Bronchial epithelial cell (primary cell): ENCODE measurements around the gene STRADB. TPM values are rescaled to one million over a fixed set of nuclear protein-coding genes. Genes with fewer than 3 reads are reported as not detected.

Experiments used
- DNase-seq: peaks from one replicate; pipeline ENCODE4 v3.0.0-alpha.2; 2010; ENCODE audit warnings: low read depth
- FAIRE-seq: peaks from 2 replicates; lab custom pipeline; 2011; peaks lifted over from hg19 to GRCh38; lab: Jason Lieb, UNC
- H3K27me3 ChIP-seq: 2 replicates; pipeline ENCODE4 v1.5.1; 2011; ENCODE audit warnings: low read length; ENCODE audit not compliant: control insufficient read depth, insufficient read depth
- H3K36me3 ChIP-seq: 2 replicates; pipeline ENCODE4 v1.5.1; 2011; ENCODE audit warnings: low read length; ENCODE audit not compliant: control insufficient read depth, insufficient read depth
- H3K4me3 ChIP-seq: 2 replicates; pipeline ENCODE4 v1.5.1; 2011; ENCODE audit warnings: mild to moderate bottlenecking, low read depth, low read length, control low read depth
- CTCF ChIP-seq: IDR thresholded peaks from 2 replicates; pipeline ENCODE4 v1.5.1; 2011; ENCODE audit warnings: mild to moderate bottlenecking, moderate library complexity, low read length, control low read depth, inconsistent platforms; ENCODE audit not compliant: insufficient read depth, severe bottlenecking
- total RNA-seq: library from RNA; depleted of rRNA; stranded (reverse); fragments of >200 nt; gene quantifications from 2 replicates; pipeline ENCODE4 v1.2.1, GENCODE V29; 2014

The STRADB gene
- total RNA-seq, 1 donor from 2014 or later: 11.3 TPM

- no peak for DNase-seq
- FAIRE-seq: no peak
- Histone ChIP-seq H3K4me3 (no peak overlapping the region), H3K27me3 (no peaks in the 10 kb centered on the region), H3K36me3 (no peaks in the 10 kb centered on the region)
- TF ChIP-seq CTCF: no peak
Measured at GRCh38 chr2:201502713-201503112, 51.2 kb downstream of the STRADB start.

- DNase-seq (no peak), FAIRE-seq (no peak)
- Histone ChIP-seq H3K4me3 (no peak overlapping the region), H3K36me3 (no peaks in the 10 kb centered on the region), H3K27me3 (no peaks in the 10 kb centered on the region)
- no peak for TF ChIP-seq CTCF
Measured at GRCh38 chr2:201507725-201508124, 56.2 kb downstream of the STRADB start.

- TF ChIP-seq CTCF: no peak
- H3K36me3 ChIP-seq: no peaks in the 10 kb centered on the region
- DNase-seq: no peak
- FAIRE-seq: no peak
- H3K4me3 ChIP-seq: no peak overlapping the region
- H3K27me3 ChIP-seq: no peaks in the 10 kb centered on the region
Measured at GRCh38 chr2:201513271-201513670, 61.7 kb downstream of the STRADB start.

- FAIRE-seq (no peak), DNase-seq (no peak)
- no peaks in the 10 kb centered on the region for H3K27me3 ChIP-seq
- TF ChIP-seq CTCF: no peak
- H3K4me3 ChIP-seq: no peak overlapping the region
- no peaks in the 10 kb centered on the region for H3K36me3 ChIP-seq
Measured at GRCh38 chr2:201515573-201516246, 64.2 kb downstream of the STRADB start.

GRCh38 chr2:201517094-201517493 lies 65.6 kb downstream of the STRADB start:
- Histone ChIP-seq H3K27me3 (no peaks in the 10 kb centered on the region), H3K4me3 (no peak overlapping the region), H3K36me3 (no peaks in the 10 kb centered on the region)
- FAIRE-seq: no peak
- DNase-seq: peak; percentile 3
- TF ChIP-seq CTCF: no peak

DNA sequence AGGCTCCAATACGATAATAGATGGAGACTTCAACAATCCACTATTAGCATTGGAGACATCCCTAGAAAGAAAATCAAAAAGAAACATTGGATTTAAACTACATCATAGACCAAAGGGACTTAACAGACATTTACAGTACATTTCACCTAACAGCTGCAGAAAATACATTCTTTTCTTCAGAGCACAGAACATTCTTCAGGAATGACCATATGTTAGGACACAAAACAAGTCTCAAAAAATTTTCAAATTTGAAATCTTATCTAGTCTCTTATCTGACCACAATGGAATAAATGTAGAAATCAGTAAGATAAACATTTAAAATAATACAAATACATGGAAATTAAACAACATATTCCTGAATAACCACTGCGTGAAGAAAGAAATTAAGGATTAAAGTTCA lies 68.7 kb downstream of the STRADB start:
- no peaks in the 10 kb centered on the region for H3K36me3 ChIP-seq
- DNase-seq (no peak), FAIRE-seq (no peak)
- TF ChIP-seq CTCF: no peak
- H3K27me3 ChIP-seq: no peaks in the 10 kb centered on the region
- no peak overlapping the region for H3K4me3 ChIP-seq
